Measurements from ENCODE around the gene AGL.

GRCh38 chr1:99969729-99970621, 119.8 kb downstream of the AGL start, which contains the start of gene SLC35A3:
- TF ChIP-seq CTCF (IDR thresholded peaks at IDR 0.05) (no peak), HOXB5 (CRISPR knock-in tag; IDR thresholded peaks at IDR 0.05) (no peak), MAFK (IDR thresholded peaks at IDR 0.05; ENCODE audit: partially characterized antibody) (no peak), ELK1 (IDR thresholded peaks at IDR 0.05; ENCODE audit: low read depth, low read length) (no peak), MAX (IDR thresholded peaks at IDR 0.05) (peak; percentile 85), JUN (IDR thresholded peaks at IDR 0.05) (peak; percentile 44 to 68; a peak in 2 of 5 replicates), RAD21 (conservative IDR thresholded peaks at IDR 0.05 in 1 of 2, IDR thresholded peaks at IDR 0.05 in 1 of 2) (no peak), HOXA7 (CRISPR knock-in tag; IDR thresholded peaks at IDR 0.05) (no peak), BCL3 (IDR thresholded peaks at IDR 0.05) (no peak), POLR2A (IDR thresholded peaks at IDR 0.05; ENCODE audit: low read length) (peak; percentile 58)
